HCT116 (cell line): ENCODE measurements around the gene EBLN2. TPM values are rescaled to one million over a fixed set of nuclear protein-coding genes. Genes with fewer than 3 reads are reported as not detected.

Source experiments
- ATAC-seq: fragments of 200-7000 bp; cut with Tn5 transposase; 2 replicates; pipeline ENCODE4 v1.9.1; 2020; ENCODE audit warnings: mild to moderate bottlenecking, moderate library complexity
- BruUV-seq: library from RNA; stranded (reverse); fragments of 400-500 nt; replicated peaks from 2 replicates; lab custom pipeline; 2021; lab: Mats Ljungman, UMichigan
- CTCF ChIA-PET: fragments of 300-600 bp; sonication (Branson Sonifier 250); formaldehyde crosslinking; loops from one replicate; lab custom pipeline; 2021; ENCODE audit warnings: antibody characterized with exemption; lab: Charles Lee
- POLR2A ChIA-PET: fragments of 300-600, 350-600 bp; sonication (Branson Sonifier 250); formaldehyde crosslinking; loops from one replicate; lab custom pipeline; 2021; ENCODE audit warnings: antibody characterized with exemption; lab: Charles Lee
- RAD21 ChIA-PET, 2 experiments: fragments of 300-600 bp; sonication (Branson Sonifier 250); formaldehyde crosslinking; loops; one replicate each; lab custom pipeline; 2023; ENCODE audit warnings: low total read pairs in 2 of 2; ENCODE audit not compliant: uncharacterized antibody in 2 of 2, unreplicated experiment in 2 of 2, low non-redundant PET in 1 of 2; lab: Charles Lee
- DNase-seq: peaks from one replicate; pipeline ENCODE4 v3.0.0-alpha.2; 2010; ENCODE audit warnings: low read depth, low spot score
- H2AFZ ChIP-seq: fragments of 200-600 bp; shearing (Covaris generic), sonication (generic); 2 replicates; pipeline ENCODE4 v1.6.1; 2017; ENCODE audit warnings: low read depth, mixed run types, mixed read lengths, antibody characterized with exemption, low read length; ENCODE audit not compliant: poor library complexity, severe bottlenecking
- H3K27ac ChIP-seq: 2 replicates; pipeline ENCODE4 v1.5.1; 2012; ENCODE audit warnings: low read depth, low read length
- H3K27me3 ChIP-seq: fragments of 200-600 bp; sonication (generic); 2 replicates; pipeline ENCODE4 v1.6.1; 2016; ENCODE audit warnings: mixed run types, low read length, mixed read lengths; ENCODE audit not compliant: insufficient read depth
- H3K36me3 ChIP-seq, 2 experiments: fragments of 200-500 bp in 1 of 2; fragments of 200-600 bp in 1 of 2; sonication (Bioruptor generic) in 1 of 2; sonication (generic) in 1 of 2; 2 replicates each; pipeline versions ENCODE4 v1.5.1 to v1.6.1; 2014 to 2016; ENCODE audit warnings: low read length in 2 of 2, inconsistent platforms in 1 of 2, mixed read lengths in 1 of 2, mixed run types in 1 of 2; ENCODE audit not compliant: insufficient read depth in 2 of 2, control insufficient read depth in 1 of 2
- H3K4me1 ChIP-seq, 2 experiments: fragments of 200-600 bp in 1 of 2; sonication (generic) in 1 of 2; 2 replicates each; pipeline versions ENCODE4 v1.5.1 to v1.6.1; 2012 to 2017; ENCODE audit warnings: low read length in 2 of 2, inconsistent platforms in 1 of 2, mild to moderate bottlenecking in 1 of 2, mixed read lengths in 1 of 2, mixed run types in 1 of 2, moderate library complexity in 1 of 2; ENCODE audit not compliant: insufficient read depth in 2 of 2, control insufficient read depth in 1 of 2
- H3K4me2 ChIP-seq: fragments of 200-600 bp; sonication (generic); 2 replicates; pipeline ENCODE4 v1.6.1; 2017; ENCODE audit warnings: mixed run types, low read length, mixed read lengths
- H3K4me3 ChIP-seq, 2 experiments: fragments of 200-600 bp in 1 of 2; sonication (generic) in 1 of 2; replicated peaks in 1 of 2; 2 replicates each; pipeline ENCODE4 v1.5.1; 2011 to 2016; ENCODE audit warnings: low read length in 2 of 2, control low read depth in 1 of 2, low read depth in 1 of 2, mild to moderate bottlenecking in 1 of 2, mixed read lengths in 1 of 2, mixed run types in 1 of 2
- H3K79me2 ChIP-seq: fragments of 200-600 bp; sonication (generic); 2 replicates; pipeline ENCODE4 v1.6.1; 2017; ENCODE audit warnings: mild to moderate bottlenecking, mixed run types, low read length, moderate library complexity, mixed read lengths; ENCODE audit not compliant: insufficient read depth
- H3K9ac ChIP-seq: fragments of 200-600 bp; sonication (generic); 2 replicates; pipeline ENCODE4 v1.6.1; 2016; ENCODE audit warnings: low read length, mixed read lengths
- H3K9me2 ChIP-seq: fragments of 200-600 bp; sonication (generic), shearing (Covaris generic); 2 replicates; pipeline ENCODE4 v1.6.1; 2017; ENCODE audit warnings: mixed run types, mild to moderate bottlenecking, moderate library complexity; ENCODE audit not compliant: insufficient read depth
- H3K9me3 ChIP-seq, 2 experiments: fragments of 200-500 bp in 1 of 2; fragments of 200-600 bp in 1 of 2; sonication (Bioruptor generic) in 1 of 2; sonication (generic) in 1 of 2; 2 replicates each; pipeline ENCODE4 v1.6.1; 2014 to 2017; ENCODE audit warnings: low read length in 2 of 2, mixed read lengths in 2 of 2, inconsistent platforms in 1 of 2, low read depth in 1 of 2, mild to moderate bottlenecking in 1 of 2, mixed run types in 1 of 2, moderate library complexity in 1 of 2; ENCODE audit not compliant: control insufficient read depth in 1 of 2, insufficient read depth in 1 of 2
- H4K20me1 ChIP-seq: fragments of 200-600 bp; sonication (generic), shearing (Covaris generic); 2 replicates; pipeline ENCODE4 v1.6.1; 2017; ENCODE audit warnings: mixed run types, mild to moderate bottlenecking, moderate library complexity; ENCODE audit not compliant: insufficient read depth
- CEBPB ChIP-seq: IDR thresholded peaks from 2 replicates; pipeline ENCODE4 v1.6.1; 2012; ENCODE audit warnings: low read depth
- ELF1 ChIP-seq: IDR thresholded peaks from 2 replicates; pipeline ENCODE4 v1.6.1; 2012; ENCODE audit warnings: low read depth, borderline replicate concordance
- EZH2 ChIP-seq: fragments of 200-600 bp; sonication (generic); IDR thresholded peaks from 2 replicates; pipeline ENCODE4 v1.6.1; 2017; ENCODE audit warnings: antibody characterized with exemption, mixed run types
- EZH2phosphoT487 ChIP-seq: fragments of 200-600 bp; IDR thresholded peaks from 2 replicates; pipeline ENCODE4 v1.6.1; 2018; ENCODE audit warnings: antibody characterized with exemption, borderline replicate concordance
- FOSL1 ChIP-seq: IDR thresholded peaks from 2 replicates; pipeline ENCODE4 v1.6.1; 2012; ENCODE audit warnings: low read depth
- JUND ChIP-seq: IDR thresholded peaks from 2 replicates; pipeline ENCODE4 v1.6.1; 2012
- POLR2A ChIP-seq: IDR thresholded peaks from 2 replicates; pipeline ENCODE4 v1.7.0; 2011; ENCODE audit warnings: borderline replicate concordance; ENCODE audit not compliant: insufficient read depth, insufficient read length; ENCODE audit errors: extremely low read depth
- RAD21 ChIP-seq: IDR thresholded peaks from 2 replicates; pipeline ENCODE4 v1.6.1; 2012; ENCODE audit warnings: low read depth, mild to moderate bottlenecking
- SRF ChIP-seq: IDR thresholded peaks from 2 replicates; pipeline ENCODE4 v1.6.1; 2012; ENCODE audit warnings: low read depth
- intact Hi-C: fragments of 100-400 bp; cut with micrococcal nuclease; formaldehyde crosslinking; loops from 2 replicates; pipeline ENCODE4 v1.10.0; 2022
- total RNA-seq: library from RNA; stranded (reverse); gene quantifications from one replicate; pipeline ENCODE4 v1.2.1, GENCODE V29; 2021; ENCODE audit not compliant: unreplicated experiment
- TF ChIP-seq, protein P1 (sequence below), 3 experiments: fragments of 200-600 bp in 1 of 3; sonication (generic) in 1 of 3; IDR thresholded peaks in 2 of 3; conservative IDR thresholded peaks in 1 of 3; 2 replicates each; pipeline ENCODE4 v1.5.1; 2012 to 2017; ENCODE audit warnings: low read depth in 2 of 3, low read length in 2 of 3, antibody characterized with exemption in 1 of 3, borderline replicate concordance in 1 of 3, control low read depth in 1 of 3, mild to moderate bottlenecking in 1 of 3, mixed read lengths in 1 of 3, mixed run types in 1 of 3, moderate library complexity in 1 of 3; ENCODE audit not compliant: insufficient read depth in 1 of 3
- TF ChIP-seq, protein P2 (sequence below): IDR thresholded peaks from 2 replicates; pipeline ENCODE4 v1.6.1; 2012; ENCODE audit warnings: low read depth

The EBLN2 gene
- total RNA-seq, 1 experiment from 2014 or later, result 5.1 TPM

DNA sequence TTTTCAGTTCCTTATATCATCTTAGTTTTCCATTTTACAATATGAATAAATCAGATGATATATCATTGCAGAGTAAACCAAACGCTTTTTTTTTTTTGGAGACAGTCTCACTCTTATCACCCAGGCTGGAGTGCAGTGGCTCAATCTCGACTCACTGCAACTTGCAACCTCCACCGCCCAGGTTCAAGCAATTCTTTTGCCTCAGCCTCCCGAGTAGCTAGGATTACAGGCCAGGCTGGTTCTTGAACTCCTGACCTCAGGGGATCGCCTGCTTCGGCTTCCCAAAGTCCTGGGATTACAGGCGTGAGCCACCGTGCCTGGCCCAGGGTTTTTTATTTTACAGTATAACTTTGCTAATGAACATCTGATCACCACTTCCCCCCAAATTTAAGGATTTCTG, 5.9 kb upstream of the EBLN2 start:
- no peaks in the 10 kb centered on the region for H3K4me1 ChIP-seq
- no peak overlapping the region for H3K4me2 ChIP-seq
- no peaks in the 10 kb centered on the region for H3K36me3 ChIP-seq
- BruUV-seq, result no TSS peak
- H3K9ac ChIP-seq, result no peak overlapping the region
- intact Hi-C loops, result no loop called here
- no peak for DNase-seq
- POLR2A ChIA-PET, result no interaction called here
- no peaks in the 10 kb centered on the region for H3K9me2 ChIP-seq
- peaks cover 24% of the 10 kb centered on the region for H3K79me2 ChIP-seq
- TF ChIP-seq SRF, result no peak
- TF ChIP-seq, all 23 proteins: peak for 0
- Histone ChIP-seq H2AFZ (no peak overlapping the region), H3K27me3 (no peaks in the 10 kb centered on the region), H3K27ac (no peak overlapping the region), H3K4me3 (no peak overlapping the region), H3K9me3 (no peaks in the 10 kb centered on the region), H4K20me1 (peaks cover 35% of the 10 kb centered on the region)
- CTCF ChIA-PET, result interaction anchor here (0.8 to 3.6 kb wide), 9 partner anchors 11 to 235 kb away, joined by 3 to 60 read pairs (median 5); no protein-coding TSS in a partner anchor
- peak; percentile 6; the same call in 1 of the 2 replicates for ATAC-seq
- RAD21 ChIA-PET, result interaction anchor here in 1 of 2 experiments (0.7 to 1.9 kb wide), 2 partner anchors 51 to 205 kb away, joined by 5 to 9 read pairs; no protein-coding TSS in a partner anchor

DNA sequence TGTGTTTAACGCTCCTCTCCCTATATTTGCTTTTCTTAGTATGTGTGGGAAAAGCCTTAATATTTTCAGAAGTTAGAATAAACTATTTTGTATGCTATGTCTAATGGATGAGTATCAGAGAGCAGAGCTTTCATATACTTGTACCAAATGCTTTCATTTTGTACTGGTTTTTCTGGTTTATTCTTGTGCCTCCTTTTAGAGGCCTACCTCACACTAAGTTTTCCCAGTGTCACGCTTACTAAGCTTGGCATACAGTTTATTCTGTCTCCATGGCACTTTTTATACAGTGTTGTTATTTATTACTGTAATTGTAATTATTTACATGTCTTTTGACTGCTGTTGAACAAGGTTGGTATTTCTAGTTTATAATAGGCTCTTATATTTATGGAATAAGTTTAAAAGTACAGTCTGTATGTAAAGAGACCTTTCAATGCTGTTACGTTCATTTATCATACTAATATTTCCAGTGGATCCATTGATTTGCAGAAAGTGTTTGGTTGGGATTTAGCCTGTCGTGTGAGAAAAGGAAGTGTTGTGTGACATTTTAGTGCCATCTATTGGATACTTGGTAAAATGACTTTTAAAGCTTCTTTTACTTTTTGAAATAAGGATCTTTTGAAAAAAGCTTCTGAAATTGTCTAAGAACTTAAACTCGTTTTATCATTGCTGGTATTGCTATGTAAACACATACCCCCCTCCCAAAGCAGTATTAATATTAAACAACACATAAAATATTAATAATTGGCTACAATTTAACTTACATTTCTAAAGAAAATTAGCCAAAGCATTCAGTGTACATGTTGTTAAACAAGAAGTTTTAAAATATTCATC, 5.2 kb upstream of the EBLN2 start:
- TF ChIP-seq, protein P1, sequence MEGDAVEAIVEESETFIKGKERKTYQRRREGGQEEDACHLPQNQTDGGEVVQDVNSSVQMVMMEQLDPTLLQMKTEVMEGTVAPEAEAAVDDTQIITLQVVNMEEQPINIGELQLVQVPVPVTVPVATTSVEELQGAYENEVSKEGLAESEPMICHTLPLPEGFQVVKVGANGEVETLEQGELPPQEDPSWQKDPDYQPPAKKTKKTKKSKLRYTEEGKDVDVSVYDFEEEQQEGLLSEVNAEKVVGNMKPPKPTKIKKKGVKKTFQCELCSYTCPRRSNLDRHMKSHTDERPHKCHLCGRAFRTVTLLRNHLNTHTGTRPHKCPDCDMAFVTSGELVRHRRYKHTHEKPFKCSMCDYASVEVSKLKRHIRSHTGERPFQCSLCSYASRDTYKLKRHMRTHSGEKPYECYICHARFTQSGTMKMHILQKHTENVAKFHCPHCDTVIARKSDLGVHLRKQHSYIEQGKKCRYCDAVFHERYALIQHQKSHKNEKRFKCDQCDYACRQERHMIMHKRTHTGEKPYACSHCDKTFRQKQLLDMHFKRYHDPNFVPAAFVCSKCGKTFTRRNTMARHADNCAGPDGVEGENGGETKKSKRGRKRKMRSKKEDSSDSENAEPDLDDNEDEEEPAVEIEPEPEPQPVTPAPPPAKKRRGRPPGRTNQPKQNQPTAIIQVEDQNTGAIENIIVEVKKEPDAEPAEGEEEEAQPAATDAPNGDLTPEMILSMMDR (IDR thresholded peaks at IDR 0.05 in 2 of 3, conservative IDR thresholded peaks at IDR 0.05 in 1 of 3; ENCODE audit: borderline replicate concordance in 1 of 3, insufficient read depth in 1 of 3, low read depth in 2 of 3, low read length in 2 of 3), result peak; percentile 34 to 61 (median 40); a peak in 4 of 6 replicates
- TF ChIP-seq POLR2A (no peak), EZH2 (no peak), CEBPB (no peak), FOSL1 (no peak), ELF1 (no peak), RAD21 (peak; percentile 58), JUND (no peak), EZH2phosphoT487 (no peak), SRF (no peak)
- TF ChIP-seq, protein P2, sequence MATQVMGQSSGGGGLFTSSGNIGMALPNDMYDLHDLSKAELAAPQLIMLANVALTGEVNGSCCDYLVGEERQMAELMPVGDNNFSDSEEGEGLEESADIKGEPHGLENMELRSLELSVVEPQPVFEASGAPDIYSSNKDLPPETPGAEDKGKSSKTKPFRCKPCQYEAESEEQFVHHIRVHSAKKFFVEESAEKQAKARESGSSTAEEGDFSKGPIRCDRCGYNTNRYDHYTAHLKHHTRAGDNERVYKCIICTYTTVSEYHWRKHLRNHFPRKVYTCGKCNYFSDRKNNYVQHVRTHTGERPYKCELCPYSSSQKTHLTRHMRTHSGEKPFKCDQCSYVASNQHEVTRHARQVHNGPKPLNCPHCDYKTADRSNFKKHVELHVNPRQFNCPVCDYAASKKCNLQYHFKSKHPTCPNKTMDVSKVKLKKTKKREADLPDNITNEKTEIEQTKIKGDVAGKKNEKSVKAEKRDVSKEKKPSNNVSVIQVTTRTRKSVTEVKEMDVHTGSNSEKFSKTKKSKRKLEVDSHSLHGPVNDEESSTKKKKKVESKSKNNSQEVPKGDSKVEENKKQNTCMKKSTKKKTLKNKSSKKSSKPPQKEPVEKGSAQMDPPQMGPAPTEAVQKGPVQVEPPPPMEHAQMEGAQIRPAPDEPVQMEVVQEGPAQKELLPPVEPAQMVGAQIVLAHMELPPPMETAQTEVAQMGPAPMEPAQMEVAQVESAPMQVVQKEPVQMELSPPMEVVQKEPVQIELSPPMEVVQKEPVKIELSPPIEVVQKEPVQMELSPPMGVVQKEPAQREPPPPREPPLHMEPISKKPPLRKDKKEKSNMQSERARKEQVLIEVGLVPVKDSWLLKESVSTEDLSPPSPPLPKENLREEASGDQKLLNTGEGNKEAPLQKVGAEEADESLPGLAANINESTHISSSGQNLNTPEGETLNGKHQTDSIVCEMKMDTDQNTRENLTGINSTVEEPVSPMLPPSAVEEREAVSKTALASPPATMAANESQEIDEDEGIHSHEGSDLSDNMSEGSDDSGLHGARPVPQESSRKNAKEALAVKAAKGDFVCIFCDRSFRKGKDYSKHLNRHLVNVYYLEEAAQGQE, result no peak
- TF ChIP-seq, all 23 proteins: peak for 2
- no peak overlapping the region for H3K4me2 ChIP-seq
- intact Hi-C loops, result loop anchor here (1.0 kb wide), 2 partner anchors 117 to 205 kb away; no protein-coding TSS in a partner anchor
- no peaks in the 10 kb centered on the region for H3K9me2 ChIP-seq
- no peak overlapping the region for H2AFZ ChIP-seq
- no peak overlapping the region for H3K27ac ChIP-seq
- no peak overlapping the region for H3K9ac ChIP-seq
- POLR2A ChIA-PET, result no interaction called here
- ATAC-seq (peak; percentile 17; the same call in 1 of the 2 replicates), DNase-seq (peak; percentile 32)
- CTCF ChIA-PET, result interaction anchor here (0.6 to 3.6 kb wide), 19 partner anchors 10 to 249 kb away, joined by 3 to 60 read pairs (median 3); partner anchors contain the start of gene GXYLT2
- no peaks in the 10 kb centered on the region for H3K9me3 ChIP-seq
- H3K36me3 ChIP-seq, result peaks cover under 1 to 2% of the 10 kb centered on the region in 2 experiments; a peak in 1 of 4 replicates
- H4K20me1 ChIP-seq, result peaks cover 35% of the 10 kb centered on the region
- BruUV-seq, result no TSS peak
- no peaks in the 10 kb centered on the region for H3K4me1 ChIP-seq
- H3K4me3 ChIP-seq, result no peak overlapping the region
- RAD21 ChIA-PET, result interaction anchor here in 1 of 2 experiments (1.9 kb wide), 1 partner anchor 205 kb away, joined by 9 read pairs; no protein-coding TSS in a partner anchor
- peaks cover 20% of the 10 kb centered on the region for H3K79me2 ChIP-seq
- H3K27me3 ChIP-seq, result no peaks in the 10 kb centered on the region
